ENCODE data around the gene MAML2.

MAML2 gene

DNA sequence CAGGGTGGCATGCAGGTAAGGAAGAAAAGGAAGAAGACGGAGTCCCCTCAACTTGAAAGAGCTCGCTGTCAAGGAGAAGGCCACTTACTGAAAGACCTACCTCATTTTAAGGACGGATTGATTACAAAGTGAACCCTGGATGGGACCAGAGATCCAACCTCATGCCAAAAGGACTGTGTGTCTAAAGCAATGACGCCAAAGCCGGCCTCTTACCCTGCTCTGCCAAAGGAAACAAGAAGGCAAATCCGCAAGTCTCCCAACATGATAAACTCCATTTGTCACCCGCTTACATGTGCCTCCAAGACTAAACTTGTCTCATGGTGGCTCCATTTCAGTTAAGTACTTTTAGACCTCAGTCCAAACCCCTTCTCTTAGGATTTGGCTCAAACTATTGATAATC is 270.4 kb downstream of the MAML2 start:
- TF ChIP-seq, protein P1, sequence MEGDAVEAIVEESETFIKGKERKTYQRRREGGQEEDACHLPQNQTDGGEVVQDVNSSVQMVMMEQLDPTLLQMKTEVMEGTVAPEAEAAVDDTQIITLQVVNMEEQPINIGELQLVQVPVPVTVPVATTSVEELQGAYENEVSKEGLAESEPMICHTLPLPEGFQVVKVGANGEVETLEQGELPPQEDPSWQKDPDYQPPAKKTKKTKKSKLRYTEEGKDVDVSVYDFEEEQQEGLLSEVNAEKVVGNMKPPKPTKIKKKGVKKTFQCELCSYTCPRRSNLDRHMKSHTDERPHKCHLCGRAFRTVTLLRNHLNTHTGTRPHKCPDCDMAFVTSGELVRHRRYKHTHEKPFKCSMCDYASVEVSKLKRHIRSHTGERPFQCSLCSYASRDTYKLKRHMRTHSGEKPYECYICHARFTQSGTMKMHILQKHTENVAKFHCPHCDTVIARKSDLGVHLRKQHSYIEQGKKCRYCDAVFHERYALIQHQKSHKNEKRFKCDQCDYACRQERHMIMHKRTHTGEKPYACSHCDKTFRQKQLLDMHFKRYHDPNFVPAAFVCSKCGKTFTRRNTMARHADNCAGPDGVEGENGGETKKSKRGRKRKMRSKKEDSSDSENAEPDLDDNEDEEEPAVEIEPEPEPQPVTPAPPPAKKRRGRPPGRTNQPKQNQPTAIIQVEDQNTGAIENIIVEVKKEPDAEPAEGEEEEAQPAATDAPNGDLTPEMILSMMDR (conservative IDR thresholded peaks at IDR 0.05; ENCODE audit: low read depth, low read length): no peak
- DNase-seq (ENCODE audit: low read depth): no peak

DNA sequence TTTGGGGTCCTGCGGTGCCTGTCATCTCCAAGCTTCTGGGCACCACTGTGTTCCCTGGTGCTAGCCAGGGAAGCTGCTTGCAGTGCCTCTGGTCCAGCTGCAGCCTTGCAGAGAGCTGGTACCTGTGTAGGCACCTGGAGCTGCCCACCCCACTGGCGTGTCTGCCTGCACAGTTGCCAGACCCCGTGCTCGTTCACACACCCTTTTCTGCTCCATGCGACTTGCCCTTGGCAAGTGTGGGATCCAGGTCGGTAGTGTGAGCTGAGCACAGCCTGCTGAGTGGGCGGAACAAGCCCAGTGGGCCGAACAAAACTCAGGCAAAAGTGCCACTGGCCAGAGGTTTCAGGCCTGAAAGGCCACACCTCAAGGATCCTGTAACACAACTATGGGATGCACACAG is 272.5 kb downstream of the MAML2 start:
- TF ChIP-seq, protein P1 (conservative IDR thresholded peaks at IDR 0.05; ENCODE audit: low read depth, low read length): no peak

More for the DNA sequence above, 270.4 kb downstream of the MAML2 start:
- no peak overlapping the region for H3K4me3 ChIP-seq (ENCODE audit: low read length)

DNA sequence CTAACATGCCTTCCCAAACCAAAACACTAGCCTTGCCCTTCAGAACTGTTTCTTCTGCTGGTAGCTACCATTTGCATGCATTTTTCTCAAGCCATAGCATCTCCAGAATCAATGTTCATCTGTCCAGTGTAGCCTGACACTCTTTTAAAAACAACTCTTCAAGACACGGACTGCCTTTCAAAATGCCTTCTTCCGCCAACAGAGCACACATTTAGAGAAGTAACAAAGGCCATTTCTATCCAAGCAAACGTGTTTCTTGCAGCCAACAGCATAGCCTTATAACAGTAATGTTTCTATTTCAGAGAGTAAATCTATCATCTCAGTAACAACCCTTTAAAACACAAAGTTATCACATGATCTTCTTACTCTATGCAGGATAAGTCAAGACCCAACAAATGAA is 275.8 kb downstream of the MAML2 start:
- DNase-seq (ENCODE audit: low read depth): no peak
- TF ChIP-seq, protein P1 (conservative IDR thresholded peaks at IDR 0.05; ENCODE audit: low read depth, low read length): no peak
- H3K4me3 ChIP-seq (ENCODE audit: low read length): no peak overlapping the region

More for the DNA sequence above, 272.5 kb downstream of the MAML2 start:
- H3K4me3 ChIP-seq (ENCODE audit: low read length): no peak overlapping the region
- DNase-seq (ENCODE audit: low read depth): no peak

DNA sequence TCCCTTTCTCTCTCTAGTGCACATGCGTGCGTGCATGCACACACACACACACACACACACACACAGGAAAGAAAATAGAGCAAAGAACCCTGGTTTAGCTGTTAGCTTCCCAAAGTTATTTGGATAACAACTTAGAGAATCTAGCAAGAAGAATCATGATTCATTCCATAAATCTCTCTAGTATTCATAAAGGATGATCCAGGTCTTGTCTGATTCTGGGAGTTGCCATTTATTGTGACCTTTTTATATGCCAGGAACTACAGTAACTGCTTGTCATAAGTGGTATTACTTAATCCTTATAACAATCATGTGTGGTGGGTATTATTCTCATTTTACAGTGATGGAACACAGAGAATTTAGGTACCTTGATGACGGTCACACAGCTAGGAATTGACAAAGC is 277.6 kb downstream of the MAML2 start:
- DNase-seq (ENCODE audit: low read depth): no peak
- TF ChIP-seq, protein P1 (conservative IDR thresholded peaks at IDR 0.05; ENCODE audit: low read depth, low read length): no peak

DNA sequence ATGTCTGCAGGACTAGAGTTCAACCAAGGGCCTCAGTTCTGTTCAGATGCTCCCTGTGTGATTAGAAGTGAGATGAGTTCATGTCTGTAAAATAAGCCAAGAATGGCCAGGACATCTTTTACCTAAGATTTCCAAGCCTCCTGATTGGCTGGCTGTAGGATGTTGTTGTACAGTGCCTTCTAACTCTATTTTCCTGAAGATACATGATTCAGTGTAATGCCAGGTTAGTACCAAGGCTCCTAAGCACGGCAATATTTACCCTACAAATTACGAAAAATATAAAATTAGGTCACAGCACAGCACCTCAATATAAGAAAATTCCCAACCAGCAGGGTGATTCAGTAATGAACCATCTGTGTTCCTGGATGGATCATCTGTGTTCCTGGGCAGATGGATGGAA is 279.1 kb downstream of the MAML2 start:
- H3K4me3 ChIP-seq (ENCODE audit: low read length): no peak overlapping the region
- DNase-seq (ENCODE audit: low read depth): no peak
- TF ChIP-seq, protein P1 (conservative IDR thresholded peaks at IDR 0.05; ENCODE audit: low read depth, low read length): no peak

More for the DNA sequence above, 277.6 kb downstream of the MAML2 start:
- no peak overlapping the region for H3K4me3 ChIP-seq (ENCODE audit: low read length)

DNA sequence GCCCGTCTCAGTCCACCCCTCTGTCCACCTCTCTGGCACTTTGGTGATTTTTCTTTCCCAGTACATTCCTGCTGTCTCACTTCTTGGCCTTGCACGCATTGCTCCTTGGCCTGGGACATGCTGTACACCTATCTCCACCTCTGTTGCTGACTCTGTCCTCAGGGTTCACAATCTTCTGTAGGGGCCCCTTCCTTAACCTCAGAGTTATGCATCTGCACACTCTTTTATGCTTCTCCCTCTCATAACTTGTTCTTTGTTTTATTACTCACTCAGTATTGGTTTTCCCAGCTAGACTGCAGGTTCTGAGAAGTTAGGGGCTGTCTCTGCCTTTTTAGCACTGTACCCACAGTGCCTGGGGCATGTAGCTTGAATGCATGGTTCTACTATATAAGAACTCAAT is 279.9 kb downstream of the MAML2 start:
- TF ChIP-seq, protein P1 (conservative IDR thresholded peaks at IDR 0.05; ENCODE audit: low read depth, low read length): no peak
- no peak overlapping the region for H3K4me3 ChIP-seq (ENCODE audit: low read length)
- no peak for DNase-seq (ENCODE audit: low read depth)

DNA sequence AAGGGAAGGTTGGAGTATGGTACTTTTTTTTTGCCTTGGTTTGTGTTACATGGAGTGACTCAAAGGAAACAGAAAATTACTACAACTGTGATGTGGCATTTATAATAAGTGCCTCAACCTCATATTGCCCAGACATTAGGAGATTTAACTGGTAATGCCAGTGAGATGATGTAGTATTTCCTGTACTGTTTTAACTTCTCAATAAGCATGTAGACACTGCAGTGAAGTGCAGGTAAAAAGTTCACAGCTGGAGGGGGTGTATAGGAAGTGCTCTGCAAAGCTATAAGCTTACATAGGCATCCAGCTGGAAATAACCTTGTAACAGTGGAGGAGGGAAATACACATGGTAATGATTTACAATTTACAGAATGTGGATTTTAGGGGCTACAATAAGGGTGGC is 280.9 kb downstream of the MAML2 start:
- DNase-seq (ENCODE audit: low read depth): peak; percentile 43
- H3K4me3 ChIP-seq (ENCODE audit: low read length): no peak overlapping the region

More for the DNA sequence above, 280.9 kb downstream of the MAML2 start:
- TF ChIP-seq, protein P1 (conservative IDR thresholded peaks at IDR 0.05; ENCODE audit: low read depth, low read length): no peak
